SK-N-SH (cell line): Measurements from ENCODE around the gene DAGLA. TPM values are rescaled to one million over a fixed set of nuclear protein-coding genes. Genes with fewer than 3 reads are reported as not detected.

Experiments
- CTCF ChIA-PET: fragments of 300-600, 350-600 bp; formaldehyde crosslinking; extraction: SDS; loops from one replicate; lab custom pipeline; 2021; lab: Yijun Ruan, JAX
- POLR2A ChIA-PET: fragments of 350-600 bp; sonication (Branson Sonifier 250); formaldehyde crosslinking; extraction: SDS; loops from one replicate; lab custom pipeline; 2020; ENCODE audit warnings: antibody characterized with exemption, inconsistent platforms; lab: Yijun Ruan, JAX
- DNase-seq: peaks from one replicate; pipeline ENCODE4 v3.0.0; 2012
- H2AFZ ChIP-seq: fragments of 200-600 bp; sonication (generic); 2 replicates; pipeline ENCODE4 v1.8.1; 2016; ENCODE audit warnings: antibody characterized with exemption, mild to moderate bottlenecking, low read depth
- H3F3A ChIP-seq: fragments of 200-600 bp; sonication (generic); replicated peaks from 2 replicates; pipeline ENCODE3; 2016; ENCODE audit warnings: antibody characterized with exemption, mild to moderate bottlenecking; ENCODE audit not compliant: insufficient read depth
- H3K27ac ChIP-seq, 2 experiments: fragments of 200-500 bp in 1 of 2; fragments of 200-600 bp in 1 of 2; sonication (Bioruptor generic) in 1 of 2; sonication (generic), shearing (Covaris generic) in 1 of 2; 2 replicates each; pipeline versions ENCODE4 v1.5.1 to v1.6.1; 2014 to 2016; ENCODE audit warnings: low read depth in 2 of 2, inconsistent platforms in 1 of 2, low read length in 1 of 2, mild to moderate bottlenecking in 1 of 2, mixed read lengths in 1 of 2
- H3K27me3 ChIP-seq: fragments of 200-600 bp; sonication (generic), shearing (Covaris generic); 2 replicates; pipeline ENCODE4 v1.6.1; 2016; ENCODE audit warnings: mixed run types; ENCODE audit not compliant: insufficient read depth
- H3K36me3 ChIP-seq, 2 experiments: fragments of 200-500 bp in 1 of 2; fragments of 200-600 bp in 1 of 2; sonication (Bioruptor generic) in 1 of 2; sonication (generic) in 1 of 2; replicated peaks in 1 of 2; 2 replicates each; pipeline versions ENCODE3 to v1.5.1; 2014 to 2016; ENCODE audit warnings: low read length in 1 of 2, mild to moderate bottlenecking in 1 of 2; ENCODE audit not compliant: insufficient read depth in 2 of 2, control insufficient read depth in 1 of 2
- H3K4me1 ChIP-seq, 2 experiments: fragments of 200-500 bp in 1 of 2; fragments of 200-600 bp in 1 of 2; sonication (Bioruptor generic) in 1 of 2; sonication (generic), shearing (Covaris generic) in 1 of 2; 2 replicates each; pipeline versions ENCODE4 v1.5.1 to v1.6.1; 2014 to 2016; ENCODE audit warnings: low read depth in 1 of 2, low read length in 1 of 2, mixed run types in 1 of 2; ENCODE audit not compliant: insufficient read depth in 2 of 2, control insufficient read depth in 1 of 2
- H3K4me2 ChIP-seq: fragments of 200-600 bp; sonication (generic), shearing (Covaris generic); 2 replicates; pipeline ENCODE4 v1.6.1; 2017; ENCODE audit warnings: mixed run types
- H3K4me3 ChIP-seq, 2 experiments: fragments of 200-500 bp in 1 of 2; fragments of 200-600 bp in 1 of 2; sonication (Bioruptor generic) in 1 of 2; sonication (generic), shearing (Covaris generic) in 1 of 2; 2 replicates each; pipeline versions ENCODE4 v1.5.1 to v1.8.1; 2014 to 2016; ENCODE audit warnings: low read depth in 2 of 2, inconsistent platforms in 1 of 2, low read length in 1 of 2, mild to moderate bottlenecking in 1 of 2, mixed read lengths in 1 of 2, moderate library complexity in 1 of 2
- H3K79me2 ChIP-seq: fragments of 200-600 bp; sonication (generic); 2 replicates; pipeline ENCODE4 v1.8.1; 2017; ENCODE audit warnings: mild to moderate bottlenecking; ENCODE audit not compliant: insufficient read depth
- H3K9ac ChIP-seq: fragments of 200-600 bp; sonication (generic); 2 replicates; pipeline ENCODE4 v1.6.1; 2017; ENCODE audit warnings: mixed run types
- H3K9me2 ChIP-seq: fragments of 200-600 bp; sonication (generic); 2 replicates; pipeline ENCODE4 v1.6.1; 2017; ENCODE audit warnings: mixed run types
- H3K9me3 ChIP-seq: fragments of 200-600 bp; sonication (generic); 2 replicates; pipeline ENCODE4 v1.6.1; 2017; ENCODE audit warnings: mixed run types, mild to moderate bottlenecking, moderate library complexity
- H4K20me1 ChIP-seq: fragments of 200-600 bp; sonication (generic); 2 replicates; pipeline ENCODE4 v1.6.1; 2017; ENCODE audit warnings: mild to moderate bottlenecking, mixed run types; ENCODE audit not compliant: insufficient read depth
- CHD2 ChIP-seq: fragments of 150-350 bp; IDR thresholded peaks from 2 replicates; pipeline ENCODE4 v1.6.1; 2018; ENCODE audit warnings: low read length; ENCODE audit not compliant: partially characterized antibody
- ELF1 ChIP-seq: IDR thresholded peaks from 2 replicates; pipeline ENCODE4 v1.4.0; 2012
- FOSL2 ChIP-seq: IDR thresholded peaks from 2 replicates; pipeline ENCODE4 v1.4.0; 2012; ENCODE audit warnings: low read depth, mild to moderate bottlenecking, moderate library complexity, borderline replicate concordance
- GATA2 ChIP-seq: sonication (generic); formaldehyde crosslinking; IDR thresholded peaks from 2 replicates; pipeline ENCODE4 v1.5.0; 2020; ENCODE audit warnings: mild to moderate bottlenecking, missing genetic modification reagents
- NRF1 ChIP-seq: IDR thresholded peaks from 2 replicates; pipeline ENCODE4 v1.6.1; 2012; ENCODE audit warnings: low read depth, mild to moderate bottlenecking, low read length
- RCOR1 ChIP-seq: fragments of 150-350 bp; IDR thresholded peaks from 2 replicates; pipeline ENCODE4 v1.6.1; 2017; ENCODE audit warnings: antibody characterized with exemption, low read length
- RXRA ChIP-seq: IDR thresholded peaks from 2 replicates; pipeline ENCODE4 v1.4.0; 2012; ENCODE audit warnings: low read depth, mild to moderate bottlenecking, borderline replicate concordance
- SIN3A ChIP-seq: IDR thresholded peaks from 2 replicates; pipeline ENCODE4 v1.6.1; 2012; ENCODE audit warnings: low read depth, mild to moderate bottlenecking, low read length, moderate library complexity, borderline replicate concordance
- TCF12 ChIP-seq: IDR thresholded peaks from 2 replicates; pipeline ENCODE4 v1.4.0; 2012
- YY1 ChIP-seq: IDR thresholded peaks from 2 replicates; pipeline ENCODE4 v1.4.0; 2012; ENCODE audit warnings: low read depth, mild to moderate bottlenecking
- WGBS: methylation state at CpG from one replicate; pipeline ENCODE4 v1.1.6; 2017; ENCODE audit warnings: low lambda C conversion rate; 5-methylcytosine and 5-hydroxymethylcytosine counted together
- polyA plus RNA-seq, 3 experiments: library from polyadenylated mRNA; depleted of rRNA; stranded (reverse); fragments of >200 nt; gene quantifications; 2 replicates each; pipeline ENCODE4 v1.2.3, GENCODE V29; 2012
- TF ChIP-seq, protein P1 (sequence below): fragments of 200-600 bp; sonication (generic); IDR thresholded peaks from 2 replicates; pipeline ENCODE4 v1.6.1; 2017; ENCODE audit warnings: antibody characterized with exemption, mild to moderate bottlenecking, moderate library complexity
- TF ChIP-seq, protein P2 (sequence below): IDR thresholded peaks from 2 replicates; pipeline ENCODE4 v1.6.1; 2012; ENCODE audit warnings: mild to moderate bottlenecking, low read depth, low read length, moderate library complexity
- TF ChIP-seq, protein P3 (sequence below): IDR thresholded peaks from 2 replicates; pipeline ENCODE4 v1.4.0; 2012; ENCODE audit warnings: low read depth, borderline replicate concordance
- TF ChIP-seq, protein P4 (sequence below): fragments of 150-350 bp; IDR thresholded peaks from 2 replicates; pipeline ENCODE4 v1.6.1; 2016; ENCODE audit warnings: mild to moderate bottlenecking, low read depth, low read length

Gene DAGLA
- polyA plus RNA-seq, 1 of the 3 experiments (the other 2 are of a cell fraction) = 3.3 TPM

DNA sequence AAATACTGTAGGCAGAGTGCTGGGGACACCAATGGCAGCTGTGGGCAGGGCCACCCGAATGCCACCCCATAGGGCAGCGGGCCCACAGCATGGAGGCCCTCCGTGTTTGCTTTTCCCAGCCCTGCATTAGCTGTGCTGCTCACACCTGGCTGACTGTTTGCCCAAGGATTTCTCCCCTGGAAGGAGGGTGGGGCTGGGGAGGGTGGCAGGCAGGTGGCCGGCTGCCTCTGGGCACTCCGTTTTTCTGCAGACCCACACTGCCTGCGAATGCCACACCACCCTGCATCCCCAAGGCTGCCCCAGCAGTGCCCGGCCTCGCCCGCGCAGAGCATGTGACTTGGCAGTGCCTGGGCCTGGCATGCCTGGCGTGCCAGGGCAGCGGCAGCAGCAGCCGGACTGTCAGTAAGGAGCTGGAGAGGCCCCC is 19.6 kb downstream of the DAGLA start (continued):
- TF ChIP-seq GATA2 (CRISPR knock-in tag) = no peak

DNA sequence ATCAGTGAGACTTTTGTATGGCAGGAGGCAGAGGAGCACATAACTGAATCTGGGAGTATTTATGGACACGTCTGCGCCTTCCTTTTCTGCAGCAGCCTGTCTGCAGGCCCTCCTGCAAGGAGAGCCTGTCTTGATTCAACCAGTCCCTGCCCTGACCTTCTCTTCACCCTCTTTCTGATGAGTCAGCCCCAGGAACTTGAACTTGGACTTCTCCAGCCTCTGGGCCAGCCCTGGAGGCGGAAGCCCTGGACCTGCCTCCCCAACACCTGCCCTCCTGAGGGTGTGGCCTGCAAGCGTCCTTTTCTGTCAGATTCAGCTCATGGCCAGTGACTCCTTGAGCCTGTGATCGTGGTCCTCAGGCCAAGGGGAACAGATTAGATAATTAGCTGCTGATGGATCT is 20.0 kb downstream of the DAGLA start:
- TF ChIP-seq, protein P1, sequence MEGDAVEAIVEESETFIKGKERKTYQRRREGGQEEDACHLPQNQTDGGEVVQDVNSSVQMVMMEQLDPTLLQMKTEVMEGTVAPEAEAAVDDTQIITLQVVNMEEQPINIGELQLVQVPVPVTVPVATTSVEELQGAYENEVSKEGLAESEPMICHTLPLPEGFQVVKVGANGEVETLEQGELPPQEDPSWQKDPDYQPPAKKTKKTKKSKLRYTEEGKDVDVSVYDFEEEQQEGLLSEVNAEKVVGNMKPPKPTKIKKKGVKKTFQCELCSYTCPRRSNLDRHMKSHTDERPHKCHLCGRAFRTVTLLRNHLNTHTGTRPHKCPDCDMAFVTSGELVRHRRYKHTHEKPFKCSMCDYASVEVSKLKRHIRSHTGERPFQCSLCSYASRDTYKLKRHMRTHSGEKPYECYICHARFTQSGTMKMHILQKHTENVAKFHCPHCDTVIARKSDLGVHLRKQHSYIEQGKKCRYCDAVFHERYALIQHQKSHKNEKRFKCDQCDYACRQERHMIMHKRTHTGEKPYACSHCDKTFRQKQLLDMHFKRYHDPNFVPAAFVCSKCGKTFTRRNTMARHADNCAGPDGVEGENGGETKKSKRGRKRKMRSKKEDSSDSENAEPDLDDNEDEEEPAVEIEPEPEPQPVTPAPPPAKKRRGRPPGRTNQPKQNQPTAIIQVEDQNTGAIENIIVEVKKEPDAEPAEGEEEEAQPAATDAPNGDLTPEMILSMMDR = no peak
- TF ChIP-seq RXRA (peak; percentile 76; the same call in 1 of the 2 replicates), GATA2 (CRISPR knock-in tag) (no peak), ELF1 (no peak), TCF12 (no peak; the same call in 1 of the 2 replicates), NRF1 (no peak), CHD2 (no peak), RCOR1 (no peak), FOSL2 (peak; percentile 67; the same call in 1 of the 2 replicates), YY1 (no peak), SIN3A (peak; percentile 47; the same call in 1 of the 2 replicates)
- TF ChIP-seq, protein P2, sequence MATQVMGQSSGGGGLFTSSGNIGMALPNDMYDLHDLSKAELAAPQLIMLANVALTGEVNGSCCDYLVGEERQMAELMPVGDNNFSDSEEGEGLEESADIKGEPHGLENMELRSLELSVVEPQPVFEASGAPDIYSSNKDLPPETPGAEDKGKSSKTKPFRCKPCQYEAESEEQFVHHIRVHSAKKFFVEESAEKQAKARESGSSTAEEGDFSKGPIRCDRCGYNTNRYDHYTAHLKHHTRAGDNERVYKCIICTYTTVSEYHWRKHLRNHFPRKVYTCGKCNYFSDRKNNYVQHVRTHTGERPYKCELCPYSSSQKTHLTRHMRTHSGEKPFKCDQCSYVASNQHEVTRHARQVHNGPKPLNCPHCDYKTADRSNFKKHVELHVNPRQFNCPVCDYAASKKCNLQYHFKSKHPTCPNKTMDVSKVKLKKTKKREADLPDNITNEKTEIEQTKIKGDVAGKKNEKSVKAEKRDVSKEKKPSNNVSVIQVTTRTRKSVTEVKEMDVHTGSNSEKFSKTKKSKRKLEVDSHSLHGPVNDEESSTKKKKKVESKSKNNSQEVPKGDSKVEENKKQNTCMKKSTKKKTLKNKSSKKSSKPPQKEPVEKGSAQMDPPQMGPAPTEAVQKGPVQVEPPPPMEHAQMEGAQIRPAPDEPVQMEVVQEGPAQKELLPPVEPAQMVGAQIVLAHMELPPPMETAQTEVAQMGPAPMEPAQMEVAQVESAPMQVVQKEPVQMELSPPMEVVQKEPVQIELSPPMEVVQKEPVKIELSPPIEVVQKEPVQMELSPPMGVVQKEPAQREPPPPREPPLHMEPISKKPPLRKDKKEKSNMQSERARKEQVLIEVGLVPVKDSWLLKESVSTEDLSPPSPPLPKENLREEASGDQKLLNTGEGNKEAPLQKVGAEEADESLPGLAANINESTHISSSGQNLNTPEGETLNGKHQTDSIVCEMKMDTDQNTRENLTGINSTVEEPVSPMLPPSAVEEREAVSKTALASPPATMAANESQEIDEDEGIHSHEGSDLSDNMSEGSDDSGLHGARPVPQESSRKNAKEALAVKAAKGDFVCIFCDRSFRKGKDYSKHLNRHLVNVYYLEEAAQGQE = no peak
- TF ChIP-seq, protein P3, sequence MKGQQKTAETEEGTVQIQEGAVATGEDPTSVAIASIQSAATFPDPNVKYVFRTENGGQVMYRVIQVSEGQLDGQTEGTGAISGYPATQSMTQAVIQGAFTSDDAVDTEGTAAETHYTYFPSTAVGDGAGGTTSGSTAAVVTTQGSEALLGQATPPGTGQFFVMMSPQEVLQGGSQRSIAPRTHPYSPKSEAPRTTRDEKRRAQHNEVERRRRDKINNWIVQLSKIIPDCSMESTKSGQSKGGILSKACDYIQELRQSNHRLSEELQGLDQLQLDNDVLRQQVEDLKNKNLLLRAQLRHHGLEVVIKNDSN = no peak
- TF ChIP-seq, protein P4, sequence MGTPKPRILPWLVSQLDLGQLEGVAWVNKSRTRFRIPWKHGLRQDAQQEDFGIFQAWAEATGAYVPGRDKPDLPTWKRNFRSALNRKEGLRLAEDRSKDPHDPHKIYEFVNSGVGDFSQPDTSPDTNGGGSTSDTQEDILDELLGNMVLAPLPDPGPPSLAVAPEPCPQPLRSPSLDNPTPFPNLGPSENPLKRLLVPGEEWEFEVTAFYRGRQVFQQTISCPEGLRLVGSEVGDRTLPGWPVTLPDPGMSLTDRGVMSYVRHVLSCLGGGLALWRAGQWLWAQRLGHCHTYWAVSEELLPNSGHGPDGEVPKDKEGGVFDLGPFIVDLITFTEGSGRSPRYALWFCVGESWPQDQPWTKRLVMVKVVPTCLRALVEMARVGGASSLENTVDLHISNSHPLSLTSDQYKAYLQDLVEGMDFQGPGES = no peak
- no peaks in the 10 kb centered on the region for H3K9me2 ChIP-seq
- POLR2A ChIA-PET = no interaction called here
- no peak overlapping the region for H3K4me3 ChIP-seq
- no peak overlapping the region for H3K27ac ChIP-seq
- H3K4me2 ChIP-seq = peak overlapping the region; percentile 62; the same call in 1 of the 2 replicates
- H3K27me3 ChIP-seq = no peaks in the 10 kb centered on the region
- no peaks in the 10 kb centered on the region for H3K9me3 ChIP-seq
- peaks cover 20 to 33% of the 10 kb centered on the region in 2 experiments; a peak in 3 of 4 replicates for H3K4me1 ChIP-seq
- no peak overlapping the region for H2AFZ ChIP-seq
- DNase-seq = no peak
- H3K9ac ChIP-seq = no peak overlapping the region
- 54% methylated on average over 2 of the region's 5 CpGs for WGBS
- H3K36me3 ChIP-seq = no peaks in the 10 kb centered on the region
- H3K79me2 ChIP-seq = no peaks in the 10 kb centered on the region
- peaks cover 8% of the 10 kb centered on the region; the same call in 1 of the 2 replicates for H4K20me1 ChIP-seq
- CTCF ChIA-PET = interaction anchor here (1.1 to 1.4 kb wide), 5 partner anchors 11 to 47 kb away, joined by 3 to 6 read pairs (median 3); no protein-coding TSS in a partner anchor
- H3F3A ChIP-seq = no peaks in the 10 kb centered on the region
